H1 (cell line): Measurements from ENCODE around the gene SLC16A11.

ENCODE experiments used
- CBX8 ChIP-seq: fragments of 300-800, 300-1000 bp; sonication (generic); IDR thresholded peaks from 2 replicates; pipeline ENCODE4 v1.7.1; 2016; ENCODE audit warnings: low read depth, low read length, borderline replicate concordance
- EZH2 ChIP-seq: fragments of 200-600 bp; sonication (generic); IDR thresholded peaks from 2 replicates; pipeline ENCODE4 v1.7.1; 2012; ENCODE audit warnings: low read depth, mild to moderate bottlenecking, moderate library complexity, low read length, inconsistent platforms; ENCODE audit not compliant: severe bottlenecking
- GABPA ChIP-seq: IDR thresholded peaks from 2 replicates; pipeline ENCODE4 v1.6.1; 2011; ENCODE audit warnings: mild to moderate bottlenecking, low read length, moderate library complexity, borderline replicate concordance; ENCODE audit not compliant: insufficient read depth
- JUN ChIP-seq: IDR thresholded peaks from 2 replicates; pipeline ENCODE4 v1.6.1; 2011; ENCODE audit warnings: low read depth, mild to moderate bottlenecking, improper control_type of control experiment, low read length
- POLR2AphosphoS5 ChIP-seq: IDR thresholded peaks from 2 replicates; pipeline ENCODE4 v1.6.1; 2011; ENCODE audit warnings: low read depth, low read length
- YY1 ChIP-seq: IDR thresholded peaks from 2 replicates; pipeline ENCODE4 v1.6.1; 2011; ENCODE audit warnings: low read depth, mild to moderate bottlenecking, low read length
- TF ChIP-seq, protein P1 (sequence below), 3 experiments: IDR thresholded peaks; 1 replicate in 2 of 3; 2 replicates in 1 of 3; pipeline versions ENCODE4 v1.5.1 to v1.6.1; 2011; ENCODE audit warnings: low read length in 3 of 3, mild to moderate bottlenecking in 3 of 3, inconsistent platforms in 2 of 3, low read depth in 1 of 3, moderate library complexity in 1 of 3; ENCODE audit not compliant: insufficient read depth in 1 of 3; ENCODE audit errors: control extremely low read depth in 1 of 3
- TF ChIP-seq, protein P2 (sequence below): IDR thresholded peaks from 2 replicates; pipeline ENCODE4 v1.6.1; 2012; ENCODE audit warnings: inconsistent platforms

DNA sequence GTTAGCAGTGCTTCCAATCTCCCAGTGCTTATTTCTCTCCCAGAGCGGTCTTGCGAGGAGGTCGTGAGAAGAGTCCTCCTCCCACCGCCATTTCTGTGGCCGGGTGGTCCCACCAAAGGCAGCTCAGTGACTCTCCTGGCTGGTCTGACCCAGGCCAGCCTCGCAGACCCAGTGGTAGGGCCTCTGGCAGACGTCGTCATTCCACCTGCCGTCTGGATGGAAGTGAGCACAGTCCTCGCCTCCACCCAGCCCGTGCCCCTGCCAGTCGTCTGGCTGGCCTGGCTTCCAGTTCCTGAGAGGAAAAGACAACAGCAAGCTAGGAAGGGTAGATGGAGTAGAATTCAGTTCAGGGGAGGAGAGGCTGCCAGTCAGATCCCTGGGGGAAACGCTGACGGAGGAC is 31.0 kb upstream of the SLC16A11 start:
- TF ChIP-seq, protein P1, sequence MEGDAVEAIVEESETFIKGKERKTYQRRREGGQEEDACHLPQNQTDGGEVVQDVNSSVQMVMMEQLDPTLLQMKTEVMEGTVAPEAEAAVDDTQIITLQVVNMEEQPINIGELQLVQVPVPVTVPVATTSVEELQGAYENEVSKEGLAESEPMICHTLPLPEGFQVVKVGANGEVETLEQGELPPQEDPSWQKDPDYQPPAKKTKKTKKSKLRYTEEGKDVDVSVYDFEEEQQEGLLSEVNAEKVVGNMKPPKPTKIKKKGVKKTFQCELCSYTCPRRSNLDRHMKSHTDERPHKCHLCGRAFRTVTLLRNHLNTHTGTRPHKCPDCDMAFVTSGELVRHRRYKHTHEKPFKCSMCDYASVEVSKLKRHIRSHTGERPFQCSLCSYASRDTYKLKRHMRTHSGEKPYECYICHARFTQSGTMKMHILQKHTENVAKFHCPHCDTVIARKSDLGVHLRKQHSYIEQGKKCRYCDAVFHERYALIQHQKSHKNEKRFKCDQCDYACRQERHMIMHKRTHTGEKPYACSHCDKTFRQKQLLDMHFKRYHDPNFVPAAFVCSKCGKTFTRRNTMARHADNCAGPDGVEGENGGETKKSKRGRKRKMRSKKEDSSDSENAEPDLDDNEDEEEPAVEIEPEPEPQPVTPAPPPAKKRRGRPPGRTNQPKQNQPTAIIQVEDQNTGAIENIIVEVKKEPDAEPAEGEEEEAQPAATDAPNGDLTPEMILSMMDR (IDR thresholded peaks at IDR 0.05; ENCODE audit: control extremely low read depth in 1 of 3, insufficient read depth in 1 of 3, low read depth in 1 of 3, low read length in 3 of 3), result no peak
- TF ChIP-seq, protein P2, sequence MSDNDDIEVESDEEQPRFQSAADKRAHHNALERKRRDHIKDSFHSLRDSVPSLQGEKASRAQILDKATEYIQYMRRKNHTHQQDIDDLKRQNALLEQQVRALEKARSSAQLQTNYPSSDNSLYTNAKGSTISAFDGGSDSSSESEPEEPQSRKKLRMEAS, result no peak
- no peak for TF ChIP-seq EZH2
- no peak for TF ChIP-seq YY1
- TF ChIP-seq JUN, result no peak
- TF ChIP-seq POLR2AphosphoS5, result no peak
- TF ChIP-seq CBX8, result no peak
- no peak for TF ChIP-seq GABPA
